ENCODE measurements around the gene KLK13.

KLK13 gene

DNA sequence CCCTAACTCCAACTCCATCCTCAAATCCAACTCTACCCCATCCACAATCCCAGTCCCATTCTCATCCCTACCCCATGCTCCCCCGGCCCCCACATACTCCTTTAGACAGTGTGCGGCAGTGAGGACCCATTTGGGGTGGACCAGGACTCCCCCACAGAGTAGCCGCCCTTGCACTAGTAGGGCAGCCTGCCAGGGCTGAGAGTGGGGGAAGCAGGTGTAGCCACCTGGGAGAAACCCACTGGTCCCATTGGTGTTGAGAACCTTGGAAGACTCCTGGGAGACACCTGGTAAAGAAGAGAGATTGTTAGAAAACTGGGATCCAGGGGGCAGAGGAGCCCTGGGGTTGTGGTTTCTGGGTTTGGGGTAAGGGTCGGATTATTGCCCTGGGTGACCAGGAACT is 4.6 kb downstream of the KLK13 start:
- no peak for DNase-seq

DNA sequence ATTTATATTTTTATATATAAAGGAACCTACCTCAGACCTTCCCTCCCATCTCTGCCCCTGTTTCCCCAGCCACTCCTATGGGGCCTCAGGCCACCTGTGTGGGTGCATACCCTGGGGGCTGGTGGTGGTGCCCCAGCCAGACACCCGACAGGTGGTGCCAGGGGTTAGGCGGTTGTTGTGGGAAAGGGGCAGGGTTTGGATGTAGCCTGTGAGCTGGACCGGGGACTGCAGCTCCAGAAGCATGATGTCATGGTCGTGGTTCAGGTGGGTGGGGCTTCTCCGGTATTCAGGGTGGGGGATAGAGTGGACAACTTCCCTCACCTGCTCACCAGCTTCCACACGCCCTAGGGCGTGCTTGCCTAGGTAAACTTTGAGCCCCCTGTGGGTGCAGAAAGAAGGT is 5.2 kb downstream of the KLK13 start:
- DNase-seq, result no peak

DNA sequence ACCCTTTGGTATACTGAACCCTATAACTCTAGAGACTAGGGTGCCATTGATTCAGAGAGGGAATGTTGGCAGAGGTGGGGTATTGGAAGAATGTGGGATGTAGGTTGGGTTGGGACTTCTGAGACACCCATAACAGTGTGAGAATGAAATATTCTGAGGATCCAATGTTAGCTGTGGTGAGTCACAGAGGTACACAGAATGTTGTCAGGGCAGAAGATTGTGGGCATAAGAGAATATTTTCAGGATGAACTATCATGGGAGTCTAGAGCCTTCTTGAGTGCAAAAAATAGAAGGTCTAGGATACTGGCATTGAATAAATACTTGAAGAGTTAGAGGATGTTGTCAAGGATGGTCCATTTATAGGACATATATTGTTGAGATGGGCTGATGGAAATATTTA is 9.0 kb downstream of the KLK13 start:
- DNase-seq, result no peak

DNA sequence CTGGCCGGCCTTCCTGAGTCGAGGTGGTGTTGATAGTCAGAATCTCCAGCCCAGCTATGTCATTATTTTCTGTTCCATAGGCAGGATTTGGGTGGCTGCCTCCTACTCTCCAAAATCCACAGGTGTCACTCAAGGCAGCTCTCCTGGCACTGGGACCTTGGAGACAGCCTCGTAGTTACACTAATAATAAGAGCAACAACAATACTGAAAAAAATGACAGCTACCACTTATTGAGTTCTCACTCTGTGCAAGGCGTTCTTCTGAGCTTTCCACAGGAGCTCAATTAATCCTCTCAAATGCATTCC is 17.9 kb downstream of the KLK13 start:
- DNase-seq, result no peak

DNA sequence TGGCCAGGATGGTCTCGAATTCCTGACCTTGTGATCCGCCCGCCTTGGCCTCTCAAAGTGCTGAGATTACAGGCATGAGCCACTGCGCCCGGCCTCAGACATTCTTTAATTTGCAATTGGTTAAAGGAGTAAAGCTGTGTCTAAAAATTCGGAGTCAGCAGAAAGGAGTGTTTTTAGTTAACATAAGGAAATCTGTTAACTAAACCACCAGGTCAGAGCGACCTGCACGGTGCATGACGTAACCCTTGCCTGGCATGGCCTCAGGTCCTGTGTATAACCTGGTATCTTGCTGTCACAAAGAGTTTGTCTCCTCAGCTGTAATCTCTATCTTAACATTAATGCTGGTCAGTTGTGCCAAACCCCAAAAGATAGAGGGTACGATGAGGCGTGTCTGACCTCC is 20.6 kb downstream of the KLK13 start:
- no peak for DNase-seq

DNA sequence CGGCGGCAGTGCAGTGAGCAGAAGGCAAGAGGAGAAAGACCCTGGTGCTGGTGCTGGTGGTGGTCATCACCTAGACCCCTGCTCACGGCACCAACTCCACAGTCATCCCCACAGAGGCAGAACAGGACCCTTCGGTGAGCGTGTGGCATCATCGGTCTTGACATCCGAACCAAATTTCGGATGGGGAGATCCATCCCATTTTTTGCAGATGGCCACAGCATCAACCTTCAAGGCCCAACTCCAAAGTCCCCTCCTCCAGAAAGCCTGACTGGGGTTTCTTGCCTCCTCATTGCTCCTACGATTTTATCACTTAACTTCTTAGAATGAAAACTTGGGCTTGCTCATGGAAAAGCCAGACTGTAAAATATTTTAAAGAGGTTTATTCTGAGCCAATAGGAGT is 21.4 kb downstream of the KLK13 start:
- no peak for DNase-seq

DNA sequence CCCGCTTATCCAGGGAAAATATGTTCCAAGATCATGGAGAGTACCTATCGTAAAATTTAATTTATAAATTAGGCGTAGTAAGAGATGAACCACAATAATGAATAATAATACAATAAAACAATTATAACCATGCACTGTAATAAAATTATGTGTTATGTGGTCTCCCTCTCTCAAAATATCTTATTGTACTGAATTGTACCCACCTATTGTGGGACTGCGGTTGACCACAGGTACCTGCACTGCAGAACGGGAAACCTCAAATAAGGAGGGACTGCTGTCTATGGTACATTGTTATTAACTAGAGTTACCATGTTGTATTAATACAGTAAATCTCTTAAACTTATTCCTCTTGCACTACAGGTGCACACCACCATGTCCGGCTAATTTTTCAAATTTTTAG is 24.7 kb downstream of the KLK13 start:
- DNase-seq, result no peak

DNA sequence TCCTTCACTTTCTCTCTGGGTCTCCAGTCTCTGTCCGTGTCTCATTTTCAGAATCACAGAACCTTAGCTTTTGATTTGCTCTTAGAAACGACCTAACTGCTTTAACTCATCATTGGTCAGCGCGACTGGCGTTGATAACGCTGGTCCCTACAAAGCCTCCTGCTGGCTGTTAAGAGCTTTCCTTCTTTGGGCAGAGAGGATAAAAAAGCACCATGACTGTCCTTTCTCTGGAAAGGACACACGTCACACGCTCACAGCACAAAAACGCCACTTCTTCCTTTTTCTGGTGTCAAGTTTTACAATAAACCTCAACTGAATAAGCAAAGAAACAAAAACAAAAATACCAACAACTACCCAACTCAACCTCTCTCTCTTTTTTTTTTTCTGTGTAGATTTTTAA is 28.4 kb downstream of the KLK13 start:
- no peak for DNase-seq

DNA sequence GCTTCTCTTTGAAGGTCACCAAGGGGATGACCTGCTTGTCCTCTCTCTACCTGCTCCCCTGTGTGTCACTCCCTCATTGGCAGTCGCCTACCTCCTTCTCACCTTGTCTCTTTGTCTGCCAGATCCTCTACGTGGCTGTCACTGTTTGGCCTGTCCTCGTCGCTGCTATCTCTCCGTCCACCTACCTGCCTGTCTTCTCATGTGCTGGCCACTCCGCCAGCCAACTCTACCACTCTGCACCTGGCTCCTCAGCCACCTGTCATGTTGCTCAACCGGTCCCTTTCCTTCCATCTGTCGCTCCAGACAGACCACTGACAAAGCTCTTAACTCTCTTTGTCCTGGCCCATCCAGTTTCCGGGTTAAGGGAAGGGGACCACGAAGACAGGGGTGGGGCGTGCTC is 30.2 kb downstream of the KLK13 start, which contains the start of gene KLK12:
TSS of gene KLK12 (minus strand) at position 299 of the 400 bp plus-strand sequence. CDS start 381 bp downstream, outside the sequence.
- no peak for DNase-seq

DNA sequence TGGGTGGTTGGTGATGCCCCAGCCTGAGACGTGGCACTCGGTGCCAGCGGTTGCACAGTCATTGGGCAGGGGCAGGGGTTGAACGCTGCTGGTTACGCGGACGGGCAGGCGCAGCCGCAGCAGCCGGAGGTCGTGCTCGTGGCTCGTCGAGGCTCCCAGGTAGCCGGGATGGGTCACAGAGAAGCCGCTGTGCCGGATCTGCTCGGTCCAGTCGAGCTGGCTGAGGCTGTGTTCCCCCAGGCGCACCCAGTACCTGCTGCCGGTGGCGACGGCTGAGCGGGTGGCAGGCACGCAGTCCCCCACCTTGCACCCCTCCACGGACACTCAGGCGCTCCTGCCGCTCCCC is 33.0 kb downstream of the KLK13 start:
- DNase-seq, result no peak

DNA sequence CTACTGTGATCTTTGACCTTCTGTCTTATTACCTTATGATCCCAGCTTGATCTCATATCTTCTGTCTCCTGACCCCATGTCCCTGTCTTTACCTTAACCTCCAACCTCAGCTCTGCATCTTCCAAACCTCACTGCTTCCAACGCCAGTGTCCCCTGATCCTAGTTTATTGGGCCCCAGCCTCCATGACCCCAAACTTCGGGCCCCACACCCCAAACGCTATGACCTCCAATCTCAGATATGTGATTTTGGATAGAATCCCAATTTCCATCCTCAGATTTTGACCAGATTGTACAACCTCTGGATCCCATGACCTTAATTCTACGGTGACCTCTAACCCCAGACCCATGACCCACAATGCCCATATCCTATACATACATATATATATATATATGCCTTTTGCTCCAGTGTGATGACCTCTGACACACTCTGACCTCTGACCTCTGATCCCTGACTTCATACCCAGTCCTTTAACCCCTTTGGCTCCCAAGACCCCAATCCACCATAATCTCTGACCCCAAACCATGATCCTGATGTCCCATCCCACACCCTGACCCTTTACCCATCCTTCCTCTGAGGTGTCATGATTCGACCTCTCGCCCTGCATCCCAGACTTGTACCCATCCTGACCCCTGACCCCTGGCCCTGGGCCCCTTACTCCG is 33.5 kb downstream of the KLK13 start:
- DNase-seq, result no peak

DNA sequence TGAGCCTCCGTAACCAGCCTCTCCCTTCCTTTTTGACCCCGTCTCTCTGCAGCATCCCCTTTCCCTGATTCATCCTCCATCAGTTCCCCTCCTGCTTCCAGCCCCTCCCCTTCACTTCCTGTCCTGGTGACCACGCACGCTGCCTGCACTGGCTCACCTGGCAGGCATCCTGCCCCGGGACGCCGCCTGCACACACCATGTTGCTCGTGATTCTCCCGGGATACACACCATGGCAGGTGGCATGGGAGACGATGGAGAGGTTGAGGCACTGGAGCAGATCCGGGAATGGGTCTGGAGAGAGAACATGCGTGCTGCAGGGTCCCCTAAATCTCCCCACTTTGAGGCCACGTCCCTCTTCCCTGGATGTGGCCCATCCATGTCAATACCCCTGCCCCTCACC is 34.3 kb downstream of the KLK13 start:
- no peak for DNase-seq

DNA sequence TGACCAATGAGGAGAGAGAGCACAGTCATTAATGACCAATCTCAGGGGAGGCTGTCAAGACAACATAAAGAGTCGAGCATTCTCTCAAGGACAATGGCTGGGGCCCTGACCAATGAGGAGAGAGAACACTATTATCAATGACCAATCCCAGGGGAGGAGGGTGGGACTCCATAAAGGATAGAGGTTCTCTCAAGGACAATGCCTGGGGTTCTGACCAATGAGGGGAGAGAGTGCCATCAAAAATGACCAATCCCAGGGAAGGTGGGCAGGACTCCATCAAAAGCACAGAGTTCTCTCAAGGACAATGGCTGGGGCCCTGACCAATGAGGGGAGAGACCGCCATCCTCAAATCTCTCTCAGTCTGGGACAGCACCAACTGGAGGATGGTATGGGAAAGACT is 35.2 kb downstream of the KLK13 start:
- DNase-seq, result no peak

DNA sequence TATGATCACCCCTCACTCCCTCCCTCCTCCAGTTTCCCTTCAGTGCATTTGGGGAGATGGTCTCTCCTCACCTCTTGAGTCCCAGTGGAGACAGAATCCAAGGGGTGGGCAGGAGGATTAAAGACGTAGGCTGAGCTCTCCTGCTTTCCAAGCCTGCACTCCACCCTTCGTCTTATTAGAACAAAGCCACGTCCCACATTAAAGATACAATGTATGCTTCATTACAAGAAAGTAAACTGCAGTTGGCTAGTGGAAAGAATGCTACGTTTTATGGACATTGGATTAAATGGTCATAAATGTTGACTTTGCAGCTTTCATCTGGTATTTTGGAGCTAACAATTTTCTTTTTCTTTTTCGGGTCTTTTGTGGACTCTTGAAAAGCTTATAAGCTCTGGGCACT is 37.0 kb downstream of the KLK13 start:
- no peak for DNase-seq

DNA sequence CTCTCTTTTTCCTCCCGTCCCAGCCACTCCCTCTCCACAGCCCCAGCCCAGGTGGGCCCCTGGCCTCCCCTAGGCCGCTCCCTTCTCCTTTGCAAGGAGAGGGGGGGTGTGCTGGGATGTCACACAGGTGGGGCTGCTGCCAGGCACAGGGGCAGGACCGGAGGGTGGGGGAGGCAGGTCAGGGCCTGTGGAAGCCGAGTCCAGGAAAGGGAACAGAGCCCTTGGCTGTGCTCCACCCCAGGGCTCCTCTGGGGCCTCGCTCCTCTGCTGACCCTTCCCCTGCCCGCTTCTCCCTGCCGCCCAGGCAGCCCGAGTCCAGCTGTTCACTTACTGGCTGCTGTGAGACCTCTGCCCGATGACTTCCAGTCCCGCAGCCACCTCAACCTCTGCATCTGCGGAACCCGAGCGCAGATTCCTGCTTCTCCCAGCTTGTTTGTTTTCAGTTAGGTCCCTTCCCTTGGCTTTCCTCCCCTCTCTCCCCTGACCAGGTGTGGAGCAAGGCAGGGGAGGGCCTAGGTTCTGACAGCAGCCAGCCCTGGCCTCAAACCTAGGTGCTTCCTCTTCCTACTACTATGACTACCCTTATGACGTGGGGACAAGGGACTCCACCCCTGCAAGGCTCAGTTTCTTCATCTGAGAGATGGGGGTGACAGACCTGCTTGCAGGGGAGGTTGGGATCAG is 37.6 kb downstream of the KLK13 start:
- no peak for DNase-seq

DNA sequence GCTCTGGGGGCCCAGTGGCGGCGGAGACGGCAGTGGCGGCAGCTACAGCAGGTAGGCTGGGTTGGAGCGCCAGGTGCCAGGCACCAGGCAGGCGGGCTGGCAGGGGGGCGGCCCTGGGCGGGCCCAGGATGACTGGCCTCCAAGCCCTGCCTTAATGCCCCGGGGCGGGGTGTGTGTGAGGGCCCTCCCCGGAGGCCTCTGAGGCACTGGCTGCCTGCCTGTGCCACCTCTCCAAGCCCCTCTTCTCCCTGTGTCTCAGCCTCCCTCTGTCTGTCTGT is 38.4 kb downstream of the KLK13 start, which contains the start of gene KLK11:
TSS of gene KLK11 (minus strand) at position 63 of the 278 bp plus-strand sequence. CDS start 985 bp downstream, outside the sequence.
- no peak for DNase-seq

DNA sequence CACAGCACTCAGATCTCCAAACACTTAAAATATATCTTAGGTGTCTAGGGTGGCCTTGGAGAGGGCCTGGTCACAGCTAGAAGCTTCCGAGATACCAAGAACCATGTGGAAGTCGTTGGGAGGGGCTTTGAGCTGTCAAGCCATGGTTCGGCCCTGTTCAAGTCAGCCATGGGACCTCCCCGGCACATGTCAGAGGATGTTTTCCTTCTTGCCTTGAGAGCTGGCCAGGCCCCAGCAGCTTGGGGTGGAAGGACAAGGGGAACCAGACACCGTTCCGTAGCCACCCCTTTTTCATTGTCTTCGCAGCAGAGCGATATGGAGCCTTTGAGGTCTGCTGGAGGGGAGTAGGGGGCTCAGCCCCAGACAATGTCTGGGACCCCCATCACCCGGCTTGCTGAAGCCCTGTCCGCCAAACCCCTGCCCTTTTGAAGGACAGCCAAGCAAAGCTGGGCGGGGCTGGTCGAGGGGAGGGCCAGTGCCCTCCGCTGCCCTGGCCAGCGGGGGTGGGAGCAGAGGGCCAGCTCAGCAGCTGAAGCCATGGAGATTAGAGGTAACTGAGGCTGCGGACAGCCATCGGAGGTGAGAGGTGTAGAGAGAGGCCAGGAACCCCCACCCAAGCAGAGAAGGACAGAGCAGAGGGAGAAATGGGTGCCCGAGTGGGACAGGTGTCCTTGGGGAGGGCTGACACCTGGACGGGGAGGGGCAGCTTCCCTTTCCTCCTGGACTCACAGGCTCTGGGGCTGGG is 38.9 kb downstream of the KLK13 start:
- DNase-seq, result no peak

DNA sequence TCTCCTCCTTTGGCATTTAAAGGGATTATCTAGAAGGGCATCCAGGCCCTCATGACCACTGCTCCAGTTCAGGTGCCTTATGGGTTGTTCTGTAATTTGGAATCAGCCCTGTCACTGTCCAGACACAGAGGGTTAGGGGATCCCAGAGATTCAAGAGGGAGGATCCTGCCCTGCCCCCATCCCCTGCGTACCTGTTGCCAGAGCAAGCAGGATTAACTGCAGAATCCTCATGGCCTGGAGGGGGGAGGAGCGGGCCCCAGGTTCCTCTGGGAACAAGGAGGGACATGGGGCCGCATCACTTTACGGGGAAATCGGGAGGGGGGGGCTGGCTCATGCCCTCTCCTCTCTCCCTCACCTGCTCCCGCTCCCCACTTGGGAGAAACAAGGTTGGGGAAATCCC is 39.5 kb downstream of the KLK13 start:
- no peak for DNase-seq

DNA sequence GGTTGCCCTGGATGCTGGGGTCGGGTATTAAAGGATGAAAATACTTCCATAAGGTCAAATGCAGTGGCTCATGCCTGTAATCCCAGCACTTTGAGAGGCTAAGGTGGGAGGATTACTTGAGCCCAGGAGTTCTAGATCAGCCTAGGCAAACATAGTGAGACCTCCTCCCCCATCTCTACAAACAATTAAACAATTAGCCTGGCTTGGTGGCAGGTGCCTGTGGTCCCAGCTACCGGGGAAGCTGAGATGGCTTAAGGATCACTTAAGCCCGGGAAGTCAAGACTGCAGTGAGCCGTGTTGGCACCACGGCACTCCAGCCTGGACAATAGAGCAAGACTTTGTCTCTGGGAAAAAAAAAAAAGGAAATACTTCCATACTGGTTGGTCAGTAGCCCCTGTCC is 40.0 kb downstream of the KLK13 start:
- DNase-seq, result no peak

DNA sequence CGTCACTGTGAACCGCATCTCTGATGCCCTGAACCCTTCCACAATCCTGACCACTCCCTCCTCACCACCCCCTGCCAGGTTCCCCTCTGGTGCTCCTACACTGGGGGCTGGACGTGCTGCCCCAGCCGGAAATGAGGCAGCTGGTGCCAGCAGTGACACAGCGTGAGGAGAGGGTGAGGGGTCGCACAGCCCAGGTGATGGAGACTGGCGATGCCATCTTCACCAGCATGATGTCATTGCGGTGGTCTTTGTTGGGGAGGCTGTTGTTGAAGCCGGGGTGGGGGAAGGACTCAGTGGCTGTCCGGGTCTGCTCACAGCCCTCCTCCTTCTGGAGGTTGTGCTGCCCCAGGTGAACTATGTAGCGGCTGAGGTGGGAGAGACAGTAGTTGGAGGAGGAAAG is 40.9 kb downstream of the KLK13 start:
- DNase-seq, result no peak

DNA sequence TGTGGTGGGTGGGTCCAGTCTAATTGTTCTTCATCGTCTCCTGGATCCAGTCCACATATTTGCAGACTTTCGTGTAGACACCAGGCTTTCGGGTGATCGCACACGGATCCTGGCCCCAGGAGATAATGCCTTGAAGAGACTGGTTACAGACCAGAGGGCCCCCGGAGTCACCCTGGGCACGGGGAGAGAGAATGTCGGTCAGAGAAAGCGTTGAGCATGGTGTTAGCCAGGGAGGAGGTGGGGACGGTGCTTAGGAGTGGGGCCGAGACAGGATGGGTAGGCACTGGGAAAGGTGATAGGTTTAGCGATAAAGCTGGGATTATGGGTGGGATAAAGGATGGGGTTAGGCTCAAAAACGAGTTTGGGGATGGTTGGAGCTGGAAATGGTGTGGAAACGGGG is 42.4 kb downstream of the KLK13 start:
- no peak for DNase-seq

DNA sequence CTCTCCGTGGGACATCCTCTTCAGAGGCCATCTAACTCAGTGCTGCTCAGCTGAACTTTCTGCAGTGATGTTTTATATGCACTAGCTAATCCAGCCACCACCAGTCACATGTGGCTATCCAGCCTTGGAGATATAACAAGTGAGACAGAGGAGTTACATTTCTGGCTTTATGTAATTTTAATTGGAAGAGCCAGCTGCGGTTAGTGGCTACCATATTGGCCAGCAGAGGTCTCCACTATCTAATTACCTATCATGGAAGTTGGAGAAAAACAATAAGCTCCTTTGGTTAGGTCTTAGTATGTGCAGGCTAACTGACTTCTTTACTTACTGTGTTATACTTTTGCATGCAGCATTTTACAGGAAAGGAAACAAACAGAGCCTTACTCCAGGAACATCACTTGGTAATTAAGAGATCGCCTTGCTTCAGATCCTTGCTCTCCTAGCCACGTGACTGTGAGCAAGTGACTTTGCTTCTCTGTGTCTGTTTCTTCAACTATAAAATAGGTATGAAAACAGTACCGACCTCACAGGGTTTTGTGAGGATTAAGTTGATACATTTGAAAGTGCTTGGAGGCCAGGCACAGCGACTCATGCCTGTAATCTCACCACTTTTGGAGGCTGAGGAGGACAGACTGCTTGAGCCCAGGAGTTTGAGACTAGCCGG is 43.8 kb downstream of the KLK13 start:
- no peak for DNase-seq

DNA sequence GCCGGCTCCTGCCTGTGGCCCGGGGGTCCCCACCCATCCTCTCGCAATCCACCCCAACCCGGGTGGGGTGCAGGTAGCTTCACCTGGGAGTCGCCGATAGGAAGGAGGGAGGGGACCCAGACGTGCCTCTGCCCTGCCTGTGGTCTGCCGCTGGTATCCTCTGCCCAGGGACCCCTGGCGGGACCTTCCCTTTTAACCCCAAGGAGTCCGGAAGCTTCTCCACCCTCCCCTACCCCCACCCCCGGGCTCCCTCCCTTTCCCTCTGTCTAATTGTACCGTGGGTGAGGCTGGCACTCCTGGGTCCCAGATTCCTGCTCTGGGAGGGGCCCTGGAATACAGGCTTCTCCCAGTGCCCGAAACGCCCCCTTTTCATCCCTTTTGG is 45.4 kb downstream of the KLK13 start, which contains the start of gene KLK10:
TSS of gene KLK10 (minus strand) at position 166 of the 382 bp plus-strand sequence. CDS start 579 bp downstream, outside the sequence.
- DNase-seq, result no peak

Measured in NCI-H1048 (cell line).